HEK293 (cell line): ENCODE data around the gene TAS2R3.

Source experiments
- CTCF ChIA-PET: fragments of 350-600 bp; formaldehyde crosslinking; extraction: SDS; loops from one replicate; lab custom pipeline; 2021; ENCODE audit warnings: antibody characterized with exemption; lab: Yijun Ruan, JAX
- POLR2A ChIA-PET: fragments of 300-600 bp; formaldehyde crosslinking; extraction: SDS; loops from one replicate; lab custom pipeline; 2020; ENCODE audit warnings: antibody characterized with exemption, inconsistent platforms; lab: Yijun Ruan, JAX
- H3K27ac ChIP-seq: fragments of 200-500 bp; sonication (Bioruptor generic); 2 replicates; pipeline ENCODE4 v1.5.1; 2014; ENCODE audit warnings: low read depth, low read length, control low read depth, inconsistent platforms; ENCODE audit errors: extremely low read depth
- H3K36me3 ChIP-seq, 2 experiments: fragments of 200-500 bp in 1 of 2; sonication (Bioruptor generic) in 1 of 2; 1 replicate in 1 of 2; 2 replicates in 1 of 2; pipeline ENCODE4 v1.5.1; 2014 to 2017; ENCODE audit warnings: inconsistent platforms in 2 of 2, low read length in 2 of 2; ENCODE audit not compliant: control insufficient read depth in 2 of 2, insufficient read depth in 1 of 2
- H3K4me1 ChIP-seq: fragments of 200-500 bp; sonication (Bioruptor generic); 2 replicates; pipeline ENCODE4 v1.5.1; 2014; ENCODE audit warnings: mild to moderate bottlenecking, low read length, inconsistent platforms; ENCODE audit not compliant: control insufficient read depth, insufficient read depth
- H3K4me3 ChIP-seq: 2 replicates; pipeline ENCODE4 v1.5.1; 2011; ENCODE audit warnings: low read depth, mild to moderate bottlenecking, control low read depth, low read length, moderate library complexity
- H3K9me3 ChIP-seq: fragments of 200-500 bp; sonication (Bioruptor generic); 2 replicates; pipeline ENCODE4 v1.5.1; 2014; ENCODE audit warnings: low read depth, low read length, inconsistent platforms; ENCODE audit not compliant: control insufficient read depth, insufficient read depth
- HOXC10 ChIP-seq: sonication (generic); formaldehyde crosslinking; IDR thresholded peaks from 2 replicates; pipeline ENCODE4 v1.8.1; 2023; ENCODE audit warnings: mild to moderate bottlenecking, missing genetic modification reagents
- MEIS1 ChIP-seq: sonication (generic); formaldehyde crosslinking; IDR thresholded peaks from 2 replicates; pipeline ENCODE4 v1.8.1; 2022; ENCODE audit warnings: missing genetic modification reagents, mild to moderate bottlenecking, borderline replicate concordance
- MYNN ChIP-seq: fragments of 450-650 bp; formaldehyde crosslinking; IDR thresholded peaks from 2 replicates; pipeline ENCODE4 v1.5.1; 2016; ENCODE audit warnings: missing biosample characterization, missing genetic modification characterization, borderline replicate concordance
- OSR2 ChIP-seq: fragments of 450-650 bp; formaldehyde crosslinking; IDR thresholded peaks from 2 replicates; pipeline ENCODE4 v1.5.1; 2016; ENCODE audit warnings: missing biosample characterization, missing genetic modification characterization
- OVOL3 ChIP-seq: fragments of 450-650 bp; formaldehyde crosslinking; IDR thresholded peaks from 2 replicates; pipeline ENCODE4 v1.5.1; 2016; ENCODE audit warnings: missing biosample characterization, missing genetic modification characterization
- PATZ1 ChIP-seq: fragments of 450-650 bp; formaldehyde crosslinking; IDR thresholded peaks from 2 replicates; pipeline ENCODE4 v1.5.1; 2016; ENCODE audit warnings: missing biosample characterization, missing genetic modification characterization
- RBAK ChIP-seq: fragments of 450-650 bp; formaldehyde crosslinking; IDR thresholded peaks from 2 replicates; pipeline ENCODE4 v1.5.1; 2016; ENCODE audit warnings: missing biosample characterization, missing genetic modification characterization
- SCRT1 ChIP-seq: fragments of 450-650 bp; formaldehyde crosslinking; IDR thresholded peaks from 2 replicates; pipeline ENCODE4 v1.5.1; 2016; ENCODE audit warnings: missing biosample characterization, missing genetic modification characterization, borderline replicate concordance
- SCRT2 ChIP-seq: fragments of 450-650 bp; formaldehyde crosslinking; IDR thresholded peaks from 2 replicates; pipeline ENCODE4 v1.5.1; 2016; ENCODE audit warnings: missing biosample characterization, missing genetic modification characterization
- WT1 ChIP-seq: fragments of 450-650 bp; formaldehyde crosslinking; IDR thresholded peaks from 2 replicates; pipeline ENCODE4 v1.5.1; 2016; ENCODE audit warnings: missing biosample characterization, missing genetic modification characterization
- ZBTB48 ChIP-seq: fragments of 450-650 bp; formaldehyde crosslinking; IDR thresholded peaks from 2 replicates; pipeline ENCODE4 v1.5.1; 2016; ENCODE audit warnings: missing biosample characterization, missing genetic modification characterization
- ZFHX2 ChIP-seq: fragments of 450-650 bp; formaldehyde crosslinking; conservative IDR thresholded peaks from 2 replicates; pipeline ENCODE4 v1.5.1; 2016; ENCODE audit warnings: missing biosample characterization, missing genetic modification characterization
- ZNF140 ChIP-seq: fragments of 450-650 bp; formaldehyde crosslinking; IDR thresholded peaks from 2 replicates; pipeline ENCODE4 v1.5.1; 2016; ENCODE audit warnings: missing biosample characterization, missing genetic modification characterization
- ZNF155 ChIP-seq: fragments of 450-650 bp; formaldehyde crosslinking; IDR thresholded peaks from 2 replicates; pipeline ENCODE4 v1.5.1; 2016; ENCODE audit warnings: missing biosample characterization, missing genetic modification characterization
- ZNF169 ChIP-seq: fragments of 450-650 bp; formaldehyde crosslinking; IDR thresholded peaks from 2 replicates; pipeline ENCODE4 v1.5.1; 2016; ENCODE audit warnings: missing biosample characterization, missing genetic modification characterization
- ZNF202 ChIP-seq: fragments of 450-650 bp; formaldehyde crosslinking; IDR thresholded peaks from 2 replicates; pipeline ENCODE4 v1.5.1; 2016; ENCODE audit warnings: missing biosample characterization, missing genetic modification characterization, borderline replicate concordance
- ZNF223 ChIP-seq: fragments of 450-650 bp; formaldehyde crosslinking; IDR thresholded peaks from 2 replicates; pipeline ENCODE4 v1.5.1; 2016; ENCODE audit warnings: missing biosample characterization, missing genetic modification characterization
- ZNF37A ChIP-seq: fragments of 450-650 bp; IDR thresholded peaks from 2 replicates; pipeline ENCODE4 v1.5.1; 2018; ENCODE audit warnings: missing biosample characterization, missing genetic modification characterization
- ZNF404 ChIP-seq: fragments of 450-650 bp; formaldehyde crosslinking; IDR thresholded peaks from 2 replicates; pipeline ENCODE4 v1.5.1; 2017; ENCODE audit warnings: missing biosample characterization, missing genetic modification characterization
- ZNF529 ChIP-seq: fragments of 450-650 bp; formaldehyde crosslinking; IDR thresholded peaks from 2 replicates; pipeline ENCODE4 v1.5.1; 2017; ENCODE audit warnings: missing genetic modification characterization, missing biosample characterization; ENCODE audit not compliant: insufficient replicate concordance
- ZNF76 ChIP-seq: fragments of 450-650 bp; formaldehyde crosslinking; IDR thresholded peaks from 2 replicates; pipeline ENCODE4; 2016; ENCODE audit warnings: low read depth, missing biosample characterization, missing genetic modification characterization, borderline replicate concordance
- ZSCAN23 ChIP-seq: fragments of 450-650 bp; formaldehyde crosslinking; IDR thresholded peaks from 2 replicates; pipeline ENCODE4 v1.5.1; 2016; ENCODE audit warnings: missing biosample characterization, missing genetic modification characterization
- ZSCAN4 ChIP-seq: fragments of 450-650 bp; formaldehyde crosslinking; IDR thresholded peaks from 2 replicates; pipeline ENCODE4 v1.5.1; 2017; ENCODE audit warnings: missing biosample characterization, missing genetic modification characterization
- ZXDB ChIP-seq: fragments of 450-650 bp; formaldehyde crosslinking; IDR thresholded peaks from 2 replicates; pipeline ENCODE4 v1.5.1; 2016; ENCODE audit warnings: missing biosample characterization, missing genetic modification characterization

The TAS2R3 gene

GRCh38 chr7:141763797-141764196 is at the start of gene TAS2R3:
Gene TAS2R3, plus strand, starts transcription at chr7:141764097. Its CDS starts 62 bp downstream, at chr7:141764159.
- Histone ChIP-seq H3K4me3 (no peak within 1 kb of the TSS), H3K27ac (no peak within 1 kb of the TSS), H3K36me3 (peaks cover 0 to 60% of the 10 kb centered on the region in 2 experiments; a peak in 1 of 3 replicates), H3K9me3 (no peaks in the 10 kb centered on the region), H3K4me1 (no peaks in the 10 kb centered on the region)
- ChIA-PET POLR2A (no interaction called here), CTCF (interaction anchor here (0.6 kb wide), 1 partner anchor 10 kb away, joined by 3 read pairs; no protein-coding TSS in a partner anchor)
- TF ChIP-seq RBAK (tag by site-specific recombination) (no peak), ZNF529 (tag by site-specific recombination) (no peak), SCRT2 (peak; percentile 80), ZNF223 (no peak), SCRT1 (tag by site-specific recombination) (0 out of 2 replicates have a peak, but pooled peaks have one; percentile 18)
- TF ChIP-seq, all 188 proteins: peak for 2

DNA sequence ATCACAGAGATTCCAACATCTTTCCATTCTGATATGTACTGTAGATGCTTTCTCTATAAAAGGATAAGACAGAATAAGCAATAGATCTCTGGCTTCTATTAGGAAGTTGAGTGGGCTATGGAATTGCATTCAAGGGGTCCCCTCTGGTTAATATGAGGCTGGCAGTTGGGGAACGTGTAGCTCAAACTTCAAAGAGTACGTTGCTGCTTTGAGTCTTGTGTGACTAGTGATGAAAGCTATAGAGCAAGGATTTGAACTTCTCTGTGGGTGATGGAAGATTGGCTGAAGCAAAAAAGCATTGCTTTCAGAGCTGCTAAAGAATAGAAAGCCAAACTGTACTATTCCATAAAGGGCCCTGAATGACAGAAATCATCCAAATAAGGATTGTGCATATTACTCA is 49.3 kb upstream of the TAS2R3 start:
- no peak overlapping the region for H3K27ac ChIP-seq
- TF ChIP-seq ZNF169 (tag by site-specific recombination), result no peak
- no peaks in the 10 kb centered on the region for H3K4me1 ChIP-seq
- H3K36me3 ChIP-seq, result no peaks in the 10 kb centered on the region
- H3K9me3 ChIP-seq, result no peaks in the 10 kb centered on the region
- ChIA-PET CTCF (interaction anchor here (1.5 kb wide), 1 partner anchor 60 kb away, joined by 8 read pairs; no protein-coding TSS in a partner anchor), POLR2A (no interaction called here)
- H3K4me3 ChIP-seq, result no peak overlapping the region

GRCh38 chr7:141715018-141715417 is 48.9 kb upstream of the TAS2R3 start:
- Histone ChIP-seq H3K4me1 (no peaks in the 10 kb centered on the region), H3K9me3 (no peaks in the 10 kb centered on the region), H3K36me3 (no peaks in the 10 kb centered on the region), H3K4me3 (no peak overlapping the region), H3K27ac (no peak overlapping the region)
- TF ChIP-seq ZXDB (tag by site-specific recombination), result no peak
- TF ChIP-seq ZNF404 (tag by site-specific recombination), result no peak
- TF ChIP-seq OSR2 (tag by site-specific recombination), result no peak
- TF ChIP-seq ZFHX2 (tag by site-specific recombination), result no peak
- no peak for TF ChIP-seq PATZ1 (tag by site-specific recombination)
- TF ChIP-seq ZBTB48 (tag by site-specific recombination), result no peak
- TF ChIP-seq WT1 (tag by site-specific recombination), result no peak
- no peak for TF ChIP-seq MEIS1 (CRISPR knock-in tag)
- no peak for TF ChIP-seq ZNF140
- TF ChIP-seq ZNF76, result no peak
- TF ChIP-seq MYNN (tag by site-specific recombination), result no peak
- TF ChIP-seq ZNF155 (tag by site-specific recombination), result no peak
- no peak for TF ChIP-seq ZSCAN4 (tag by site-specific recombination)
- no peak for TF ChIP-seq ZNF202 (tag by site-specific recombination)
- TF ChIP-seq OVOL3 (tag by site-specific recombination), result no peak
- TF ChIP-seq ZSCAN23 (tag by site-specific recombination), result no peak
- no peak for TF ChIP-seq ZNF37A
- TF ChIP-seq HOXC10, result no peak
- ChIA-PET CTCF (interaction anchor here (1.5 kb wide), 1 partner anchor 61 kb away, joined by 8 read pairs; no protein-coding TSS in a partner anchor), POLR2A (interaction anchor here (0.5 kb wide), 1 partner anchor 22 kb away, joined by 3 read pairs; no protein-coding TSS in a partner anchor)
